HEK293T (cell line): ENCODE data around the gene ARAP2.

Experiments
- ARNT ChIP-seq: fragments of 450-650 bp; IDR thresholded peaks from 2 replicates; pipeline ENCODE4 v1.6.1; 2017; ENCODE audit warnings: mild to moderate bottlenecking
- BHLHE40 ChIP-seq: fragments of 450-650 bp; IDR thresholded peaks from 2 replicates; pipeline ENCODE4 v1.6.1; 2016; ENCODE audit warnings: mild to moderate bottlenecking, moderate library complexity, borderline replicate concordance
- CTBP1 ChIP-seq: fragments of 450-650 bp; IDR thresholded peaks from 2 replicates; pipeline ENCODE4 v1.6.1; 2016; ENCODE audit warnings: borderline replicate concordance
- FOXA1 ChIP-seq: fragments of 450-650 bp; IDR thresholded peaks from 2 replicates; pipeline ENCODE4 v1.6.1; 2016; ENCODE audit warnings: mild to moderate bottlenecking
- FOXK2 ChIP-seq: fragments of 450-650 bp; IDR thresholded peaks from 2 replicates; pipeline ENCODE4 v1.6.1; 2016; ENCODE audit warnings: mild to moderate bottlenecking
- FOXM1 ChIP-seq: fragments of 450-650 bp; IDR thresholded peaks from 2 replicates; pipeline ENCODE4 v1.6.1; 2017; ENCODE audit warnings: mild to moderate bottlenecking, borderline replicate concordance
- HDGF ChIP-seq: fragments of 450-650 bp; IDR thresholded peaks from 2 replicates; pipeline ENCODE4 v1.6.1; 2017; ENCODE audit warnings: antibody characterized with exemption, borderline replicate concordance
- NFRKB ChIP-seq: fragments of 450-650 bp; IDR thresholded peaks from 2 replicates; pipeline ENCODE4 v1.6.1; 2016; ENCODE audit warnings: mild to moderate bottlenecking, moderate library complexity
- SP1 ChIP-seq: fragments of 450-650 bp; IDR thresholded peaks from 2 replicates; pipeline ENCODE4 v1.6.1; 2017
- SUZ12 ChIP-seq: fragments of 450-650 bp; IDR thresholded peaks from 2 replicates; pipeline ENCODE4 v1.6.1; 2016; ENCODE audit warnings: mild to moderate bottlenecking
- TARDBP ChIP-seq: fragments of 450-650 bp; IDR thresholded peaks from 2 replicates; pipeline ENCODE4 v1.6.1; 2016
- ZNF384 ChIP-seq: fragments of 450-650 bp; IDR thresholded peaks from 2 replicates; pipeline ENCODE4 v1.6.1; 2016
- TF ChIP-seq, protein P1 (sequence below): fragments of 450-650 bp; IDR thresholded peaks from 2 replicates; pipeline ENCODE4 v1.6.1; 2016

DNA sequence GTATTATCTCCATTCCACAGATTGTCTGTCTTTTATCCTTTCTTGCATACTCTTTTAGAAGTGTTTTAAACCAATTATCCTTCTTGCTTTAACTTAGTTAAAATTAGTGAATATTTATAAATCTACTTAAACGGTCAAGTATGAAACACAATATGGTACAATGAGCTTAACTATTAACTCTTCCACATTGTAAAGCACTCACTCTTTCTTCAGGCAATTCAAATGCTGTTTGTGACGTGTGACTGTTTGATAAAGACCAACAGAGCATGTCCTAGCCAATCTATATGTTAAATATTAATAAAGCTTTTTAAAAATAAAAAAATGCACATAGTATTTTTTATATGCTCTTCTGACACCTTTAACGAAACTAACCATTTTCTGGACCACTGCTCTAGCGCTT, 192.7 kb downstream of the ARAP2 start:
- TF ChIP-seq TARDBP (no peak), SP1 (no peak), ZNF384 (no peak), NFRKB (no peak), FOXK2 (no peak), SUZ12 (no peak), FOXA1 (no peak), CTBP1 (no peak), BHLHE40 (no peak), HDGF (no peak), FOXM1 (no peak), ARNT (no peak)
- TF ChIP-seq, protein P1, sequence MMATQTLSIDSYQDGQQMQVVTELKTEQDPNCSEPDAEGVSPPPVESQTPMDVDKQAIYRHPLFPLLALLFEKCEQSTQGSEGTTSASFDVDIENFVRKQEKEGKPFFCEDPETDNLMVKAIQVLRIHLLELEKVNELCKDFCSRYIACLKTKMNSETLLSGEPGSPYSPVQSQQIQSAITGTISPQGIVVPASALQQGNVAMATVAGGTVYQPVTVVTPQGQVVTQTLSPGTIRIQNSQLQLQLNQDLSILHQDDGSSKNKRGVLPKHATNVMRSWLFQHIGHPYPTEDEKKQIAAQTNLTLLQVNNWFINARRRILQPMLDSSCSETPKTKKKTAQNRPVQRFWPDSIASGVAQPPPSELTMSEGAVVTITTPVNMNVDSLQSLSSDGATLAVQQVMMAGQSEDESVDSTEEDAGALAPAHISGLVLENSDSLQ: no peak
